ENCODE results near the gene SLPI.

GRCh38 chr20:45258259-45258658, 3.9 kb upstream of the SLPI start:
- TF ChIP-seq FOXA1 (IDR thresholded peaks at IDR 0.05) = no peak
- TF ChIP-seq BHLHE40 (IDR thresholded peaks at IDR 0.05; ENCODE audit: borderline replicate concordance) = no peak
- TF ChIP-seq SUZ12 (IDR thresholded peaks at IDR 0.05) = no peak
- no peak for TF ChIP-seq PKNOX1 (IDR thresholded peaks at IDR 0.05)
- no peak for TF ChIP-seq LEF1 (IDR thresholded peaks at IDR 0.05; ENCODE audit: borderline replicate concordance)
- no peak for TF ChIP-seq ELF4 (IDR thresholded peaks at IDR 0.05)
- TF ChIP-seq SP1 (IDR thresholded peaks at IDR 0.05) = no peak
- TF ChIP-seq ARNT (IDR thresholded peaks at IDR 0.05) = no peak
- no peak for TF ChIP-seq HDGF (IDR thresholded peaks at IDR 0.05; ENCODE audit: borderline replicate concordance)
- TF ChIP-seq ZNF384 (IDR thresholded peaks at IDR 0.05) = no peak
